Endodermal cell (in vitro differentiated cells): Measurements from ENCODE around the gene MACROD1. TPM values are rescaled to one million over a fixed set of nuclear protein-coding genes. Genes with fewer than 3 reads are reported as not detected.

Source experiments
- DNase-seq: peaks from one replicate; pipeline ENCODE4 v3.0.0-alpha.2; 2017
- H3K27ac ChIP-seq: 2 replicates; pipeline ENCODE4 v1.5.1; 2013; ENCODE audit warnings: mild to moderate bottlenecking, low read depth, low read length, moderate library complexity
- H3K27me3 ChIP-seq: 2 replicates; pipeline ENCODE4 v1.6.1; 2013; ENCODE audit warnings: mild to moderate bottlenecking, low read length, moderate library complexity; ENCODE audit not compliant: insufficient read depth, control insufficient read depth, poor library complexity, severe bottlenecking
- H3K36me3 ChIP-seq: 2 replicates; pipeline ENCODE4 v1.7.0; 2013; ENCODE audit warnings: mild to moderate bottlenecking, low read length, moderate library complexity; ENCODE audit not compliant: control insufficient read depth, insufficient read depth
- H3K4me1 ChIP-seq: one replicate; pipeline ENCODE4 v1.7.0; 2013; ENCODE audit warnings: low read length; ENCODE audit not compliant: control insufficient read depth, insufficient read depth
- H3K4me3 ChIP-seq: 2 replicates; pipeline ENCODE4 v1.5.1; 2013; ENCODE audit warnings: mild to moderate bottlenecking, low read length, moderate library complexity
- H3K9ac ChIP-seq: 2 replicates; pipeline ENCODE4 v1.6.1; 2013; ENCODE audit warnings: mild to moderate bottlenecking, low read length, moderate library complexity; ENCODE audit not compliant: poor library complexity, severe bottlenecking; ENCODE audit errors: extremely low read depth
- H3K9me3 ChIP-seq: 2 replicates; pipeline ENCODE4 v1.6.1; 2013; ENCODE audit warnings: mild to moderate bottlenecking, low read length, moderate library complexity; ENCODE audit not compliant: control insufficient read depth
- H3K27ac Mint-ChIP-seq: 2 replicates; pipeline ENCODE4 v1.8.0; 2020; ENCODE audit warnings: mixed read lengths
- H3K27me3 Mint-ChIP-seq: 2 replicates; pipeline ENCODE4 v1.8.0; 2021; ENCODE audit warnings: mild to moderate bottlenecking, mixed read lengths; ENCODE audit not compliant: insufficient read depth
- H3K36me3 Mint-ChIP-seq: 2 replicates; pipeline ENCODE4 v1.8.0; 2020; ENCODE audit warnings: low read depth, mixed read lengths
- H3K4me1 Mint-ChIP-seq: 2 replicates; pipeline ENCODE4 v1.8.0; 2020; ENCODE audit warnings: mixed read lengths
- H3K4me3 Mint-ChIP-seq: 2 replicates; pipeline ENCODE4 v1.8.0; 2020; ENCODE audit warnings: mild to moderate bottlenecking, moderate library complexity, mixed read lengths
- H3K9me3 Mint-ChIP-seq: 2 replicates; pipeline ENCODE4 v1.8.0; 2020; ENCODE audit warnings: mild to moderate bottlenecking, mixed read lengths
- CTCF ChIP-seq: fragments of 200-600 bp; sonication (generic); conservative IDR thresholded peaks from 2 replicates; pipeline ENCODE4 v1.5.0; 2021; ENCODE audit warnings: antibody characterized with exemption, mild to moderate bottlenecking
- WGBS, 2 experiments: methylation state at CpG; one replicate each; pipeline versions ENCODE4 v1.1.5 to v1.1.7; 2013; ENCODE audit warnings: missing lambda C conversion rate in 2 of 2, mixed read lengths in 1 of 2; ENCODE audit not compliant: insufficient coverage in 1 of 2, insufficient read length in 1 of 2; 5-methylcytosine and 5-hydroxymethylcytosine counted together
- total RNA-seq, 2 donors: library from RNA; stranded (reverse); fragmentation: NEBNext Ultra II Directional in 1 of 2; extraction: Animal tissue kit (Norgen Biotek cat#: 25700) in 1 of 2; gene quantifications; 2 replicates in 1 of 2; 3 replicates in 1 of 2; pipeline ENCODE4 v1.2.1, GENCODE V29; 2021

MACROD1 gene
- total RNA-seq, 2 donors from 2014 or later: 23.0 to 41.9 TPM

GRCh38 chr11:63951779-63952536 lies 214.0 kb downstream of the MACROD1 start:
- no peaks in the 10 kb centered on the region for H3K4me1 ChIP-seq
- no peak overlapping the region for H3K9ac ChIP-seq
- H3K27me3 ChIP-seq: no peaks in the 10 kb centered on the region
- no peak overlapping the region for H3K27ac ChIP-seq
- Mint-ChIP-seq H3K4me1 (peaks cover 15% of the 10 kb centered on the region), H3K27me3 (no peaks in the 10 kb centered on the region), H3K4me3 (no peak overlapping the region), H3K27ac (peak overlapping the region; percentile 79), H3K36me3 (peaks cover 76% of the 10 kb centered on the region), H3K9me3 (no peaks in the 10 kb centered on the region)
- H3K9me3 ChIP-seq: no peaks in the 10 kb centered on the region
- H3K36me3 ChIP-seq: peaks cover 70% of the 10 kb centered on the region
- H3K4me3 ChIP-seq: no peak overlapping the region
- no peak for DNase-seq
- 91 to 93% methylated on average over 20 of the region's 20 CpGs for WGBS, 2 experiments
- no peak for TF ChIP-seq CTCF

Other genes with a start within 250 kb of the MACROD1 start
- gene RCOR2, start 248.9 kb downstream of the MACROD1 start, total RNA-seq: 10 to 100 TPM; 45.0 to 51.4 TPM
- 10 to 100 TPM; 47.2 to 53.5 TPM for gene NAA40, start 227.1 kb downstream of the MACROD1 start, total RNA-seq
- 100 to 1,000 TPM; 258 to 298 TPM for gene COX8A, start 191.5 kb downstream of the MACROD1 start, total RNA-seq
- 10 to 100 TPM; 87.7 to 95.1 TPM for gene OTUB1, start 179.7 kb downstream of the MACROD1 start, total RNA-seq
- not detected for gene FLRT1, start 130.2 kb downstream of the MACROD1 start, total RNA-seq
- gene STIP1, start 20.1 kb upstream of the MACROD1 start, total RNA-seq: 100 to 1,000 TPM; 230 to 257 TPM
- 1 to 10 TPM; 4.2 to 5.3 TPM for gene FERMT3, start 40.6 kb upstream of the MACROD1 start, total RNA-seq
- gene TRPT1, start 60.1 kb upstream of the MACROD1 start, total RNA-seq: 10 to 100 TPM; 45.6 to 60.4 TPM
- 10 to 100 TPM; 54.4 to 55.9 TPM for gene NUDT22, start 60.2 kb upstream of the MACROD1 start, total RNA-seq
- gene DNAJC4, start 64.4 kb upstream of the MACROD1 start, total RNA-seq: 10 to 100 TPM; 20.3 to 22.9 TPM
- gene VEGFB, start 68.5 kb upstream of the MACROD1 start, total RNA-seq: 10 to 100 TPM; 58.9 to 78.4 TPM
- 10 to 100 TPM; 44.6 to 53.7 TPM for gene FKBP2, start 75.0 kb upstream of the MACROD1 start, total RNA-seq
- gene PPP1R14B, start 80.8 kb upstream of the MACROD1 start, total RNA-seq: 100 to 1,000 TPM; 228 to 265 TPM
- gene PLCB3, start 85.4 kb upstream of the MACROD1 start, total RNA-seq: 10 to 100 TPM; 75.0 to 83.2 TPM
- gene BAD, start 118.6 kb upstream of the MACROD1 start, total RNA-seq: 10 to 100 TPM; 42.3 to 48.2 TPM
- gene GPR137, start 119.7 kb upstream of the MACROD1 start, total RNA-seq: 10 to 100 TPM; 57.7 to 58.4 TPM
- not detected for gene KCNK4, start 125.2 kb upstream of the MACROD1 start, total RNA-seq
- not detected for gene CATSPERZ, start 134.2 kb upstream of the MACROD1 start, total RNA-seq
- gene ESRRA, start 139.4 kb upstream of the MACROD1 start, total RNA-seq: 10 to 100 TPM; 22.8 to 34.5 TPM
- gene TRMT112, start 151.4 kb upstream of the MACROD1 start, total RNA-seq: 100 to 1,000 TPM; 265 to 352 TPM
- gene PRDX5, start 152.0 kb upstream of the MACROD1 start, total RNA-seq: 100 to 1,000 TPM; 235 to 289 TPM
- 10 to 100 TPM; 14.2 to 15.2 TPM for gene CCDC88B, start 174.1 kb upstream of the MACROD1 start, total RNA-seq
- gene RPS6KA4, start 193.0 kb upstream of the MACROD1 start, total RNA-seq: 10 to 100 TPM; 13.5 to 14.5 TPM